ENCODE data around the gene MRPS27. TPM values are rescaled to one million over a fixed set of nuclear protein-coding genes. Genes with fewer than 3 reads are reported as not detected.

The MRPS27 gene
- total RNA-seq: 61.8 and 65.6 TPM in 2 replicates

GRCh38 chr5:72319976-72320752, at the start of gene MRPS27, which contains the start of gene PTCD2:
MRPS27 (minus strand) TSS chr5:72320240; CDS start chr5:72320221, 19 bp downstream.
PTCD2 (plus strand) TSS chr5:72320373; CDS start chr5:72320383, 10 bp downstream.

Other genes with a start within 250 kb of the MRPS27 start
- 107 and 120 TPM in 2 replicates for gene MAP1B, start 212.8 kb downstream of the MRPS27 start, total RNA-seq
- gene PTCD2, start 133 bp upstream of the MRPS27 start, total RNA-seq: 9.3 and 9.5 TPM in 2 replicates
- 14.1 and 16.4 TPM in 2 replicates for gene ZNF366, start 187.2 kb upstream of the MRPS27 start, total RNA-seq

All from mammary microvascular endothelial cell (primary cell).